Mesenchymal stem cell (in vitro differentiated cells and primary cell): ENCODE data around the gene NHLRC2.
A peak's percentile ranks its signal among the peaks of the same experiment; 100 is the strongest.

ENCODE experiments used
- DNase-seq: peaks from one replicate; pipeline ENCODE4 v3.0.0-alpha.2; 2013
- H2AFZ ChIP-seq: one replicate; pipeline ENCODE4 v1.6.1; 2013; ENCODE audit warnings: low read depth, mild to moderate bottlenecking, control low read depth, inconsistent platforms, low read length, moderate library complexity
- H2AK5ac ChIP-seq: 2 replicates; pipeline ENCODE4 v1.6.1; 2013; ENCODE audit warnings: low read length, moderate library complexity, mild to moderate bottlenecking, inconsistent platforms; ENCODE audit not compliant: severe bottlenecking
- H2BK120ac ChIP-seq: one replicate; pipeline ENCODE4 v1.6.1; 2013; ENCODE audit warnings: low read depth, mild to moderate bottlenecking, inconsistent platforms, low read length, moderate library complexity
- H2BK12ac ChIP-seq, 2 experiments: one replicate each; pipeline ENCODE4 v1.6.1; 2013; ENCODE audit warnings: inconsistent platforms in 2 of 2, low read length in 2 of 2, mild to moderate bottlenecking in 2 of 2, moderate library complexity in 2 of 2, control low read depth in 1 of 2
- H2BK15ac ChIP-seq: one replicate; pipeline ENCODE4 v1.6.1; 2013; ENCODE audit warnings: mild to moderate bottlenecking, low read depth, inconsistent platforms; ENCODE audit not compliant: poor library complexity, severe bottlenecking
- H2BK5ac ChIP-seq: 2 replicates; pipeline ENCODE4 v1.6.1; 2013; ENCODE audit warnings: low read depth, mild to moderate bottlenecking, low read length, control low read depth, inconsistent platforms; ENCODE audit not compliant: poor library complexity, severe bottlenecking
- H3K14ac ChIP-seq, 2 experiments: one replicate each; pipeline ENCODE4 v1.6.1; 2013; ENCODE audit warnings: inconsistent platforms in 2 of 2, low read length in 2 of 2, control low read depth in 1 of 2, mild to moderate bottlenecking in 1 of 2, moderate library complexity in 1 of 2
- H3K18ac ChIP-seq, 2 experiments: one replicate each; pipeline ENCODE4 v1.6.1; 2013; ENCODE audit warnings: inconsistent platforms in 2 of 2, low read length in 2 of 2, control low read depth in 1 of 2, low read depth in 1 of 2, mild to moderate bottlenecking in 1 of 2
- H3K23ac ChIP-seq, 2 experiments: one replicate each; pipeline ENCODE4 v1.6.1; 2013; ENCODE audit warnings: inconsistent platforms in 2 of 2, low read length in 2 of 2, mild to moderate bottlenecking in 2 of 2, moderate library complexity in 2 of 2, control low read depth in 1 of 2
- H3K27ac ChIP-seq: 2 replicates; pipeline ENCODE4 v1.5.1; 2013; ENCODE audit warnings: mild to moderate bottlenecking, moderate library complexity, low read length, control low read depth, inconsistent platforms; ENCODE audit not compliant: poor library complexity, severe bottlenecking
- H3K27me3 ChIP-seq, 2 experiments: 2 replicates each; pipeline versions ENCODE4 v1.6.1 to v1.7.0; 2013; ENCODE audit warnings: low read length in 2 of 2, mild to moderate bottlenecking in 2 of 2, moderate library complexity in 2 of 2, control low read depth in 1 of 2, inconsistent platforms in 1 of 2; ENCODE audit not compliant: control insufficient read depth in 1 of 2, insufficient read depth in 1 of 2
- H3K36me3 ChIP-seq, 2 experiments: 2 replicates each; pipeline versions ENCODE4 v1.6.1 to v1.7.0; 2013; ENCODE audit warnings: low read length in 2 of 2, control low read depth in 1 of 2, inconsistent platforms in 1 of 2, low read depth in 1 of 2, mild to moderate bottlenecking in 1 of 2; ENCODE audit not compliant: insufficient read depth in 2 of 2, control insufficient read depth in 1 of 2
- H3K4ac ChIP-seq, 2 experiments: one replicate each; pipeline ENCODE4 v1.6.1; 2013; ENCODE audit warnings: inconsistent platforms in 2 of 2, low read length in 2 of 2, mild to moderate bottlenecking in 2 of 2, moderate library complexity in 2 of 2, control low read depth in 1 of 2, low read depth in 1 of 2
- H3K4me1 ChIP-seq: 2 replicates; pipeline ENCODE4 v1.6.1; 2013; ENCODE audit warnings: low read depth, low read length, control low read depth; ENCODE audit not compliant: control insufficient read depth, insufficient read depth
- H3K4me2 ChIP-seq: 2 replicates; pipeline ENCODE4 v1.6.1; 2013; ENCODE audit warnings: low read length, mild to moderate bottlenecking, inconsistent platforms; ENCODE audit not compliant: poor library complexity, severe bottlenecking
- H3K4me3 ChIP-seq, 2 experiments: 2 replicates each; pipeline versions ENCODE4 v1.5.1 to v1.7.0; 2013; ENCODE audit warnings: low read length in 2 of 2, mild to moderate bottlenecking in 2 of 2, control low read depth in 1 of 2, low read depth in 1 of 2; ENCODE audit not compliant: insufficient read depth in 1 of 2
- H3K79me1 ChIP-seq: replicated peaks from 2 replicates; pipeline ENCODE4 v1.6.1; 2013; ENCODE audit warnings: mild to moderate bottlenecking, control low read depth, low read length, inconsistent platforms; ENCODE audit not compliant: poor library complexity, severe bottlenecking
- H3K9ac ChIP-seq: 2 replicates; pipeline ENCODE4 v1.7.0; 2013; ENCODE audit warnings: mild to moderate bottlenecking, low read length, moderate library complexity
- H3K9me3 ChIP-seq: 2 replicates; pipeline ENCODE4 v1.7.0; 2013; ENCODE audit warnings: mild to moderate bottlenecking, low read length; ENCODE audit not compliant: control insufficient read depth
- H4K8ac ChIP-seq: one replicate; pipeline ENCODE4 v1.6.1; 2013; ENCODE audit warnings: inconsistent platforms, mild to moderate bottlenecking, low read length, moderate library complexity
- H4K91ac ChIP-seq: one replicate; pipeline ENCODE4 v1.6.1; 2013; ENCODE audit warnings: mild to moderate bottlenecking, low read length, inconsistent platforms
- WGBS: methylation state at CpG from one replicate; pipeline ENCODE4 v1.1.7; 2013; ENCODE audit warnings: mixed read lengths; 5-methylcytosine and 5-hydroxymethylcytosine counted together

The NHLRC2 gene

GRCh38 chr10:113958631-113959382, 104.3 kb downstream of the NHLRC2 start:
- peak overlapping the region; percentile 30 for H2AK5ac ChIP-seq
- H4K8ac ChIP-seq = peak overlapping the region; percentile 71
- H2BK5ac ChIP-seq = no peak overlapping the region
- no peaks in the 10 kb centered on the region for H3K79me1 ChIP-seq
- no peak overlapping the region for H3K4me2 ChIP-seq
- H3K4ac ChIP-seq = peak overlapping the region; percentile 16 to 57
- H2BK12ac ChIP-seq = peak overlapping the region; percentile 55 to 98
- peak overlapping the region; percentile 23 for H2BK15ac ChIP-seq
- H3K27ac ChIP-seq = peak overlapping the region; percentile 55
- peak overlapping the region; percentile 47 for H2AFZ ChIP-seq
- H3K9ac ChIP-seq = peak overlapping the region; percentile 61
- no peaks in the 10 kb centered on the region for H3K9me3 ChIP-seq
- H3K27me3 ChIP-seq = no peaks in the 10 kb centered on the region
- H3K14ac ChIP-seq = no peak overlapping the region
- H4K91ac ChIP-seq = peak overlapping the region; percentile 40
- H3K4me1 ChIP-seq = peaks cover 26% of the 10 kb centered on the region
- H3K36me3 ChIP-seq = no peaks in the 10 kb centered on the region
- H3K18ac ChIP-seq = peak overlapping the region; percentile 78 to 88
- peak; percentile 98 for DNase-seq
- H3K23ac ChIP-seq = no peak overlapping the region
- H2BK120ac ChIP-seq = peak overlapping the region; percentile 54
- 23% methylated on average over 11 of the region's 11 CpGs for WGBS
- no peak overlapping the region for H3K4me3 ChIP-seq

GRCh38 chr10:113959383-113959760, 104.9 kb downstream of the NHLRC2 start:
- Histone ChIP-seq H2AK5ac (peak overlapping the region; percentile 30), H3K36me3 (no peaks in the 10 kb centered on the region), H2BK120ac (peak overlapping the region; percentile 54), H4K91ac (peak overlapping the region; percentile 90), H2AFZ (no peak overlapping the region), H2BK5ac (no peak overlapping the region), H4K8ac (no peak overlapping the region), H3K9ac (peak overlapping the region; percentile 61), H3K4me2 (no peak overlapping the region), H2BK12ac (peak overlapping the region; percentile 42 to 63), H3K18ac (peak overlapping the region; percentile 3 to 78), H3K79me1 (no peaks in the 10 kb centered on the region), H3K4ac (peak overlapping the region; percentile 52 to 57), H3K23ac (no peak overlapping the region), H3K4me3 (no peak overlapping the region), H3K14ac (no peak overlapping the region), H3K27ac (no peak overlapping the region), H3K9me3 (no peaks in the 10 kb centered on the region), H2BK15ac (peak overlapping the region; percentile 97), H3K4me1 (peaks cover 26% of the 10 kb centered on the region), H3K27me3 (no peaks in the 10 kb centered on the region)
- DNase-seq = peak; percentile 35
- WGBS = 58% methylated on average over 4 of the region's 6 CpGs

GRCh38 chr10:113960617-113961181, 106.2 kb downstream of the NHLRC2 start:
- Histone ChIP-seq H3K14ac (no peak overlapping the region), H4K91ac (no peak overlapping the region), H3K9ac (no peak overlapping the region), H3K9me3 (no peaks in the 10 kb centered on the region), H2AFZ (no peak overlapping the region), H3K36me3 (no peaks in the 10 kb centered on the region), H3K4ac (no peak overlapping the region), H2BK12ac (no peak overlapping the region), H3K27ac (no peak overlapping the region), H3K23ac (no peak overlapping the region), H3K79me1 (no peaks in the 10 kb centered on the region), H3K27me3 (peaks cover 0 to 8% of the 10 kb centered on the region in 2 experiments), H2BK5ac (no peak overlapping the region), H3K4me2 (no peak overlapping the region), H2AK5ac (no peak overlapping the region), H3K4me3 (no peak overlapping the region), H4K8ac (no peak overlapping the region), H2BK120ac (no peak overlapping the region), H3K18ac (no peak overlapping the region), H2BK15ac (no peak overlapping the region), H3K4me1 (peaks cover 26% of the 10 kb centered on the region)
- 68% methylated on average over 11 of the region's 11 CpGs for WGBS
- DNase-seq = peak; percentile 43

- H2AFZ ChIP-seq = no peak overlapping the region
These were observed 106.9 kb downstream of the NHLRC2 start for GRCh38 chr10:113961182-113962031.

More at GRCh38 chr10:113961182-113962031, 106.9 kb downstream of the NHLRC2 start:
- Histone ChIP-seq H3K9ac (no peak overlapping the region), H3K79me1 (no peaks in the 10 kb centered on the region), H2BK5ac (no peak overlapping the region), H3K36me3 (no peaks in the 10 kb centered on the region), H4K91ac (peak overlapping the region; percentile 1), H2BK120ac (no peak overlapping the region), H2AK5ac (no peak overlapping the region), H4K8ac (no peak overlapping the region), H3K9me3 (no peaks in the 10 kb centered on the region), H3K27me3 (peaks cover 0 to 11% of the 10 kb centered on the region in 2 experiments), H2BK12ac (no peak overlapping the region), H3K14ac (peak overlapping the region in 1 of 2 experiments; percentile 16), H3K4me1 (peaks cover 26% of the 10 kb centered on the region), H3K4me3 (no peak overlapping the region), H3K4ac (no peak overlapping the region), H2BK15ac (no peak overlapping the region), H3K4me2 (no peak overlapping the region), H3K27ac (no peak overlapping the region), H3K23ac (no peak overlapping the region), H3K18ac (peak overlapping the region in 1 of 2 experiments; percentile 9)
- 91% methylated on average over 12 of the region's 14 CpGs for WGBS
- no peak for DNase-seq
